ENCODE results near the gene C9orf78.
"Not testable (repeated sequence)": the region's sequence is repeated elsewhere in the genome, so short reads cannot be mapped to it uniquely, and the experiment has no call there.

The C9orf78 gene

DNA sequence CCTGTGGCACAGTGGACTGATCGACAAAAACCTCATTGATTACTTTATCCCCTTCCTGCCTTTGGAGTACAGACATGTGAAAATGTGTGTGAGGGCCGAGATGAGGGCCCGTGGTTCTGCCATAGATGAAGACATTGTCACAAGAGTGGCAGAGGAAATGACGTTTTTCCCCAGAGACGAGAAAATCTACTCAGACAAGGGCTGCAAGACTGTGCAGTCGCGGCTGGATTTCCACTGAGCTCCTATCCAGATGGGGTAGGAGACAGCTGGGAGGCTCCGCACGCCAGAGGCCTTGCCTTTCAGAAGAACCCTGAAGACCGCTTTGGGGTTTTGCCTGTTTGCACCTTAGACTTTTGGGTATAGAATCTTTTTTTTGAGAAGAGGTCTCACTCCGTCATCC lies 25.7 kb downstream of the C9orf78 start:
- DNase-seq = no peak

DNA sequence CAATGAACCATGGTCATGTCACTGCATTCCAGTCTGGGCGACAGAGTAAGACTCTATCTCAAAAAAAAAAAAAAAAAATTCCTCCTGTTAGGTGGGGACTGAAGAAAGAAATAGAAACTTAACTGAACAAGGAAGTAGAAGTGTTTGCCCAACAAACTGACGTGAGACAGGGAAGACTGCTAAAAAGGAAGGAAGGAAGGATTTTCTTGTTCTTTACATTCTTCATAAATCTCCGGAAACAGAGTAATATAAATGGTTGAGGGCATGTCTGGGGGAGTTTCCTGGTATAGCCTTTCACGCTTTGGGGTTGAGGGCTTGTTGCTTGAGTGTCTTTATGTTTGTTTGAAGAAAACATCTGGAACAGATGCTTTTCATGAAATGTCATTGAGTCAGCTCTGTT lies 29.0 kb downstream of the C9orf78 start:
- no peak for DNase-seq

DNA sequence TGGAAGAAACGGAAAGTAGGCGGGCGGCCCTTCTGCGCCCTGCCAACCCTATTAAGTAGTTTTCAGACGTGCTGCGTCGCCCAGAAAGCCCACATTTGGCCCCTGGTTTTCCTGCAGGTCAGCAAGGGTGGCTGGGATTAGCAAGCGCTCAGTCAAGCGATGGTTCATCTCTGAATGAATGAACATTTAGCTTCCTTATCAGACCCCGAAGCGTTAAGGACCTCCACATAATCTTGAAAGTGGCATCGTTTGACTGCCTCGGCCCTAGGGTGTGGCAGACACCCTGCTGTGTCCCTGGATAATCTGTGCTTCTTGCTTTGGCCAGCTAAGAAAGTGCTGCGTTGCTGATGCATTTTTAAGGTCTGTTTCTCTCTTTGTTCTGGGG lies 31.4 kb downstream of the C9orf78 start:
- no peak for DNase-seq

DNA sequence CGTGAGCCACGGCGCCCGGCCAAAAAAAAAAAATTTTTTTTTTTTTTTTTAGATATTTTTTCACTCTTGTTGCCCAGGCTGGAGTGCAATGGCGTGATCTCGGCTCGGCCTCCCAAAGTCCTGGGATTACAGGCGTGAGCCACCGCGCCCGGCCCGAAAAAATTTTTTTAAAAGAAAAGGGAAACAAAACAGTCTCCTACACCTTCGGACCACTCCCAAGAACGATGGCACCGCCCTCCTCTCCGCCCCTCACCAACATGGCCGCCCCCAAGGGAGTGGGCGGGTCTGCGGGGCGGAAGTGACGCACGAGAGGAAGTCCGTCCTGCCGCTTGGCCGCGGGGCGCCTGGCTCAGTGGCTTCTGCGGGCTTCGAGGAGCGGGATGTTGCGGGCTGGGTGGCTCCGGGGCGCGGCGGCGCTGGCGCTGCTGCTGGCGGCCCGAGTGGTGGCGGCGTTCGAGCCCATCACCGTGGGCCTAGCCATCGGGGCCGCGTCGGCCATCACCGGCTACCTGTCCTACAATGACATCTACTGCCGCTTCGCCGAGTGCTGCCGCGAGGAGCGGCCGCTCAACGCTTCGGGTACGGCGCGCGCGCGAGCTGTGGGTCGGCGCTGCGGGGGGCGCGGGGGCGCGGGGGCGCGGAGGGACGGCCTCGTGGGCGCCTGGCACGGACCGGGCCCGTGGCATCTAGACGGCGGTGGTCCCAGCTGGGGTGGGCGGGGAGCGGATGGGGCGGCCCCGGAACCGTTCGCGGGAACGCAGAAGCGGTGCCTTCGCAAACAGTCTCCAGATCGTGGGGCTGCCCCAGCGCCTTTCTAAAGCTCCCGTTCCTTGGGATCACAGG lies 32.0 kb downstream of the C9orf78 start, which contains the start of gene TOR1B:
TOR1B (plus strand) TSS at position 352 of the 843 bp plus-strand sequence; CDS start at position 381, 29 bp downstream.
- DNase-seq = peak; percentile 86

DNA sequence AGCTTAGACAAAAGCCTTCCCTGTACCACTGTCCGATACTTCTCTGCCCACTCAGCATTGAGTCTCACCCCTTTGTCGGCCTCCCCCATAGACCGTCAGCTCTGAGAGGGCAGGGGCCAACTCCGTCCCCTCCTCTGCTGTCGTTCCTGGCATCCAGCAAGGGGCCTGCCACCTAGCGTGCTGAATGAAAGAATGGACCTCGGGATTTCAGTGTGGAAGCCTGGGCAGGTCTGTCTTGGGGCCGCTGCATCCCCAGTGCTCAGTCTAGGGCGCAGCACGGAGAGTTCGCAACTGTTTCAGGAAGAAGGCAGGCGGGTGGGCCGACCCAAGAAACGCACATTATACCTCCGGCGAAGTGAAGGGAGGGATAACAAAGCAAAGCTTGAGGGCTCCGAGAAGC lies 33.6 kb downstream of the C9orf78 start:
- no peak for DNase-seq

DNA sequence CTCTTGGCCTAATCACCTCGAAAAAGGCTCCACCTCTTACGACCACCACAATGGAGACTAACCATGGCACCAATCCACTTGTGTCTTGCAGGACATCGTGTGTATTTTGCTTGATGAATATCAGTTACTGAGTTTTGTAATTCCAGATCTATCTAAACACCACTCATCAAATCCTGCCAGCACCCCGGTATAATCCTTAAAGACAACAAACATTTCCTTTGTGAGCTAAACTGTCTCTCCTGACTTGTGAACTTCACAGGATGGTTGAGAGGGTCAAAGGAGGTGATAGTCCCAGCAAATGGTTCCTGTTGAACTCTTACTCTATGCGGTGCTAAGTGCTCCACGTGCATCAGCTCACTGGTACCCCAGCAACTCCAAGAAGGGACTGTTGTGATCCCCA lies 36.1 kb downstream of the C9orf78 start:
- no peak for DNase-seq

DNA sequence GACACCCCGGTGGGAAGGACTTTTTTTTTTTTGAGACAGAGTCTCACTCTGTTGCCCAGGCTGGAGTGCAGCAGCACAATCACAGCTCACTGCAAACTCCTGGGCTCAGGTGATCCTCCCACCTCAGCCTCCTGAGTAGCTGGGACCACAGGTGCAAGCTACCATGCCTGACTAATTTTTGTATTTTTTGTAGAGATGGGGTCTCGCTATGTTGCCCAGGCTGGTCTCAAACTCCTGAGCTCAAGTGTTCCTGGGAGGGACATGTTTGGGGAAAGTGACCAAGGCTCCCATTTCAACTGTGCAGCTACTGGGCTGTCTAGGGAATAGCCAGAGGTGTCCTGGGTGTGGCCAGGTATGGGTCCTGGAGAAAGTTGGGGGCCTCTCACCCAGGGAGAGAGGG lies 39.0 kb downstream of the C9orf78 start:
- DNase-seq = not testable (repeated sequence)

DNA sequence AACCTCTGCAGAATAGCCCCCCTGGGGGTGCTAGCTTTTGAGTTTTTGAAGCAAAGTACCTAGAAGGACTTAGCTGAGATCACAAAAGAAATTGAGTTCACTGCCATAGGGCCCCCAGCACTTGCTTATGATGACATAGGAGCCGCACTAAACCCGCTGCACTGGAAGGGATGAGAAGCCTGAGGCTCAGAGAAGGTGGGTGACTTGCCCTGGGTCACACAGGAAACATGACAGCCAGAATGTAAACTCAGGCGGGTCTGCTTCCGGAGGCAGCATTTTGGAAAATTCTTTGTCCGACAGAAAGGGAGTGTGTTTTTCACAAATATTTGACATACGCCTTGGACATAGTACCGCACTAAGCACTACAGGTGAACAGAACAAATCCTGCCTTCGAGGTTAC lies 40.5 kb downstream of the C9orf78 start:
- no peak for DNase-seq

DNA sequence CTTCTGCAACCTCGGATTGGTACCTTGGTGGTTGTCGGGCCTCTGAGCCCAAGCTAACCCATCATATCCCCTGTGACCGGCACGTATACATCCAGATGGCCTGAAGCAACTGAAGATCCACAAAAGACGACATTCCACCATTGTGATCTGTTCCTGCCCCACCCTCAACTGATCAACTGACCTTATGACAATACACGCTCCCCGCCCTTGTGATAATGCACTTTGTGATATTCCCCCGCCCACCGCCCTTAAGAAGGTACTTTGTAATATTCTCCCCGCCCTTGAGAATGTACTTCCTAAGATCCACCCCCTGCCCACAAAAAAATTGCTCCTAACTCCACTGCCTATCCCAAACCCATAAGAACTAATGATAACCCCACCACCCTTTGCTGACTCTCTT lies 48.6 kb downstream of the C9orf78 start:
- no peak for DNase-seq

DNA sequence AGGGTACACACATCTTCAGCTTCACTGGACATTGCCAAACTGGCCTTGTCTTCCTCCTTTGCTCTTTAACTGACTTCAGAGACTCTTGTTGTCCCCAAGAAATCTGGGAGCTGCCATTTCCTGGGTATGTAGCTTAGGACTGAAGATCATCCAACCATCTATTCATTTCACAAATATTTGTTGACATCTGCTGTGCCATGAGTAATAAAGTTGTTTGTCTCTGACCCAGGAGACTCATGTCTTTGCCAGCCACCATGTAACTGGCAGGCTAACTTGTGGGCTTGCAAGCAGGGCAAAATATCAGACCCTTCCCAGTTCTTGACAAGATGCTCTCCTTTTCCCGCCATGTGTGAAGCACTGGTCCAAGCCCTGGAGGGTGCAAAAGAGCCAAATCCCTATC lies 49.2 kb downstream of the C9orf78 start:
- DNase-seq = no peak

DNA sequence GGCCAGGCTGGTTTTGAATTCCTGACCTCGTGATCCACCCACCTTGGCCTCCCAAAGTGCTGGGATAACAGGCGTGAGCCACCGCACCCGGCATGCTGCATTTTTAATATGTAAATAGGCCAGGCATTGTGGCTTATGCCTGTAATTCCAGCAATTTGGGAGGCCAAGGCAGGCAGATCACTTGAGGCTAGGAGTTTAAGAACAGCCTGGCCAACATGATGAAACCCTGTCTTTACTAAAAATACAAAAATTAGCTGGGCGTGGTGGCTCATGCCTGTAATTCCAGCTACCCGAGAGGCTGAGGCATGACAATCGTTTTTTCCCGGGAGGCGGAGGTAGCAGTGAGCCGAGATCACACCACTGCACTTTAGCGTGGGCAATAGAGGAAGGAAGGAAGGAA lies 50.1 kb downstream of the C9orf78 start:
- not testable (repeated sequence) for DNase-seq

DNA sequence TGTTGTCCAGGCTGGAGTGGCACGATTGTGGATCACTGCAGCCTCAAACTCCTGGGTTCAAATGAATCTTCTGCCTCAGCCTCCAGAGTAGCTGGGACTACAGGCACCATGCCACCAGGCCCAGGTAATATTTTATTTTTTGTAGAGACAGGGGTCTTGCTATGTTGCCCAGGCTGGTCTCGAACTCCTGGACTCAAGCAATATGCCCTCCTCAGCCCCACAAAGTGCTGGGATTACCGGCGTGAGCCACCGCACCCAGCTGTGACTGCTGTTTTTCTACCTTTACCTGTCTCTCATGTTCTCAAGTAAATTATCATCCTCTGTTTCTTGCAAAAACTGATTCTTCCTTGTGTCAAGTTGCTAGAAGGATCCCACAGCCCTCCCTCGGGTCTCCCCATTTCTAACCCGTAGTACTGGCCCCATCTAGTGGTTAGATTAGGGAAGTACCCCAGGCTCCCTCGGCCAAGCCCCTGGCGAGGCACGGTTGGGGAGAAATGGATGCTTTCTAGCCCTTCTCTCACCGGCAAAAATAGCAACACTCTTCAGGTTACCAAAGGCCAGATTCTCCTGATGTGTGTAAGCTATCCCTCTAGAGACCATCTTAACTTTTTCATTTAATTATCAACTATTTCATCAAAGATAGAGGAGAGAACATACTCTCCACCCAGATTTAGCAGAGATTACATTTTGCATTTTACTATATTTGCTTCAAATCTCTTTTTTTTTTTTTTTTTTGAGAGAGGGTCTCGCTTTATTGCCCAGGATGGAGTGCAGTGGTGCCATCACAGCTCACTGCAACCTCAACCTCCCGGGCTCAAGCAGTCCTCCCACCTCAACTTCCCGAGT lies 51.3 kb downstream of the C9orf78 start:
- peak; percentile 59 for DNase-seq

DNA sequence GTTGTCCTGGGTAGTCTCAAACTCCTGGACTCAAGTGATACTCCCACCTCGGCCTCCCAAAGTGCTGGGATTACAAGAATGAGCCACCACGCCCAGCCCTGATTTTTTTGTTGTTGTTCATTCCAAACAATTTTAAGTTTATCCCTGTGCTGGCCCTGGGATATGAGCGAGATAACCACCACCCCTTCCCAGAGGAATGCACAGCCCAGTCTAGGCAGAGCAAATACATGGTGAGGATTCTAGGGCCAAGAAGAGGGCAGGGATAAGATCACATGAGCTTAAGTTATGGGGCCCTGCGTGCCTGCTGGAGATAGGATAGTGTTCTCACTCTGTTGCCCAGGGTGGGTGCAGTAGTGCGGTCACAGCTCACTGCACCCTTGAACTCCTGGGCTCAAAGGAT lies 53.1 kb downstream of the C9orf78 start:
- no peak for DNase-seq

DNA sequence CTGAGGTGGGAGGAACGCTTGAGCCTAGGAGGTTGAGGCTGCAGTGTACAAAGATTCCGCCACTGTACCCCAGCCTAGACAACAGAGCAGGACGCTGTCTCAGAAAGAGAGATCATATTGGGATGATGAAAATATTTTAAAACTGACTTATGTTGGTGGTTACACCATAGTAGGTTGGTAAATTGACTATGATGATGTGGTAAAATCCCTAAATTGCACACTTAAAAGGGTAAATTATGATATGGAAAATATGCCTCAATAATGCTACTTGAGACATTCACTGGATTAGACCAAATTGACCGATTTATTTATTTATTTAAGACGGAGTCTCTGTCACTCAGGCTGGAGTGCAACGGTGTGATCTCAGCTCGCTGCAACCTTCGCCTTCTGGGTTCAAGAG lies 53.9 kb downstream of the C9orf78 start:
- DNase-seq = no peak

DNA sequence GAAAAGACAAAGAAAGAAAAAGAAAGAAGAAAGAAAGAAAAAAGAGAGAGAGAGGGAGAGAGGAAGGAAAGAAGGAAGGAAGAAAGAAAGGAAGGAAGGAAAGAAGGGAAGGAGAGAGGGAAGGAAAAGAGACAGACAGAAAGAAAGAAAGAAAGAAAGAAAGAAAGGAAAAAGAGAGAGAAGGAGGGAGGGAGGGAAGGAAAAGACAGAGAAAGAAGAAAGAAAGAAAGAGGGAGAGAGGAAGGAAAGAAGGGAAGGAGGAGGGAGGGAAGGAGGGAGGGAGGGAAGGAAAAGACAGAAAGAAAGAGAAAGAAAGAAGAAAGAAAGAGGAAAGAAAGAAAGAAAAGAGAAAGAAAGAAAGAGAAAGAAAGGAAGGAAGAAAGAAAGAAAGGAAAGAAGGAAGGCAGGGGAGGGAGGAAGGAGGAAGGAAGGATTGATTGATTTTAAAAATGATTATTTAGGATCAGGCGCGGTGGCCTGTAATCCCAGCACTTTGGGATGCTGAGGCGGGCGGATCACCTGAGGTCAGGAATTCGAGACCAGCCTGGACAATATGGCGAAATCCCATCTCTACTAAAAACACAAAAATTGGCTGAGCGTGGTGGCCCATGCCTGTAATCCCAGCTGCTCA lies 55.4 kb downstream of the C9orf78 start:
- DNase-seq = no peak

DNA sequence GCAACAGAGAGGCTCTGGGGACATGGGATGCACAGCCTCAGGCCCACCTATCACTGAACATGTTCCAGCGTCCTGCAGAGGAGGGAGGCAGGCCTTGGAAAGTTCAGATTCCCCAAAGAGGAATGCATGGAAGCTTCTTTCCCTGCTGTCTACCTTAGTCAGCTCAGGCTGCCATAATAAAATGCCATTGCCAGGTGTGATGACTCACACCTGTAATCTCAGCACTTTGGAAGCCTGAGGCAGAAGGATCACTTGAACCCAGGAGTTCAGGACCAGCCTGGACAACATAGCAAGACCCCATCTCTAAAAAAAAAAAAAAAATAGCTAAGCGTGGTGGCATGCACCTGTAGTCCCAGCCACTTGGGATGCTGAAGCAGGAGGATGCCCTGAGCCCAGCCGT lies 56.6 kb downstream of the C9orf78 start:
- DNase-seq = no peak

DNA sequence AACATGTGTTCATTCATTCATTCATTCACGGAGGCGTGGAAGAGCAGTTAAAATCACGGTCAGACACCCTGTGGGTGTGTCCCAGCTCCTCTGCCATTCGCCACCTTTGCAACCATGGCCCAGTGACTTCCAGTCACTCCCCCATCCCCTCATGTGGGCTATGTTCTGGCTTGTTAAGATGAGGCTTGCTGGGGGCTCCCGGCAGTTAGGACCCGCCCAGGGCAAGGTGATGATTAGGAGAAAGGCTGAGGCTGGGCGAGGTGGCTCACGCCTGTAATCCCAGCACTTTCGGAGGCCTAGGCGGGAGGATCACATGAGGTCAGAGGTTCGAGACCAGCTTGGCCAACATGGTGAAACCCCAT lies 57.3 kb downstream of the C9orf78 start:
- no peak for DNase-seq
